ENCODE data around the gene CCDC14. TPM values are rescaled to one million over a fixed set of nuclear protein-coding genes. Genes with fewer than 3 reads are reported as not detected.
A peak's percentile ranks its signal among the peaks of the same experiment; 100 is the strongest.

CCDC14 gene
- total and polyA plus RNA-seq, 2 experiments from 2014 or later, result 12.4 to 47.3 TPM

- H3K4me3 ChIP-seq, result no peak overlapping the region
These were observed 76.0 kb downstream of the CCDC14 start for GRCh38 chr3:123884993-123885392.

GRCh38 chr3:123884203-123884831, 76.7 kb downstream of the CCDC14 start, which contains the start of gene MYLK:
TSS of gene MYLK (minus strand) at chr3:123884332. CDS start at chr3:123793841, 90,491 bp downstream.
- Histone ChIP-seq H3K9me3 (ENCODE audit: low read depth) (no peaks in the 10 kb centered on the region), H3K4me3 (peak within 1 kb of the TSS; percentile 44), H3K79me2 (no peaks in the 10 kb centered on the region), H3K36me3 (replicated peaks; ENCODE audit: insufficient read depth, low read depth) (no peaks in the 10 kb centered on the region), H2AFZ (peak within 1 kb of the TSS; percentile 37), H3K27me3 (peaks cover 30% of the 10 kb centered on the region), H3K4me2 (peak within 1 kb of the TSS; percentile 94), H3K4me1 (ENCODE audit: insufficient read depth) (peaks cover 3% of the 10 kb centered on the region), H3K9me2 (replicated peaks; ENCODE audit: insufficient read depth) (no peaks in the 10 kb centered on the region), H4K20me1 (ENCODE audit: insufficient read depth, poor library complexity, severe bottlenecking) (no peaks in the 10 kb centered on the region), H3K27ac (no peak within 1 kb of the TSS)
- DNase-seq (ENCODE audit: low spot score), result peak; percentile 83
- 3% methylated on average over 35 of the region's 70 CpGs for WGBS (ENCODE audit: low lambda C conversion rate, missing lambda C conversion rate)
- TF ChIP-seq EZH2phosphoT487 (IDR thresholded peaks at IDR 0.05; ENCODE audit: low read depth, severe bottlenecking, unreplicated experiment) (no peak), EZH2 (IDR thresholded peaks at IDR 0.05; ENCODE audit: borderline replicate concordance) (no peak)
- TF ChIP-seq, protein P1, sequence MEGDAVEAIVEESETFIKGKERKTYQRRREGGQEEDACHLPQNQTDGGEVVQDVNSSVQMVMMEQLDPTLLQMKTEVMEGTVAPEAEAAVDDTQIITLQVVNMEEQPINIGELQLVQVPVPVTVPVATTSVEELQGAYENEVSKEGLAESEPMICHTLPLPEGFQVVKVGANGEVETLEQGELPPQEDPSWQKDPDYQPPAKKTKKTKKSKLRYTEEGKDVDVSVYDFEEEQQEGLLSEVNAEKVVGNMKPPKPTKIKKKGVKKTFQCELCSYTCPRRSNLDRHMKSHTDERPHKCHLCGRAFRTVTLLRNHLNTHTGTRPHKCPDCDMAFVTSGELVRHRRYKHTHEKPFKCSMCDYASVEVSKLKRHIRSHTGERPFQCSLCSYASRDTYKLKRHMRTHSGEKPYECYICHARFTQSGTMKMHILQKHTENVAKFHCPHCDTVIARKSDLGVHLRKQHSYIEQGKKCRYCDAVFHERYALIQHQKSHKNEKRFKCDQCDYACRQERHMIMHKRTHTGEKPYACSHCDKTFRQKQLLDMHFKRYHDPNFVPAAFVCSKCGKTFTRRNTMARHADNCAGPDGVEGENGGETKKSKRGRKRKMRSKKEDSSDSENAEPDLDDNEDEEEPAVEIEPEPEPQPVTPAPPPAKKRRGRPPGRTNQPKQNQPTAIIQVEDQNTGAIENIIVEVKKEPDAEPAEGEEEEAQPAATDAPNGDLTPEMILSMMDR (IDR thresholded peaks at IDR 0.05; ENCODE audit: poor library complexity), result no peak

More at GRCh38 chr3:123884993-123885392, 76.0 kb downstream of the CCDC14 start:
- Histone ChIP-seq H3K9me3 (ENCODE audit: low read depth) (no peaks in the 10 kb centered on the region), H3K4me1 (ENCODE audit: insufficient read depth) (peaks cover 3% of the 10 kb centered on the region), H2AFZ (no peak overlapping the region), H3K36me3 (replicated peaks; ENCODE audit: insufficient read depth, low read depth) (no peaks in the 10 kb centered on the region), H3K4me2 (peak overlapping the region; percentile 94), H3K9me2 (replicated peaks; ENCODE audit: insufficient read depth) (no peaks in the 10 kb centered on the region), H3K27ac (no peak overlapping the region), H4K20me1 (ENCODE audit: insufficient read depth, poor library complexity, severe bottlenecking) (no peaks in the 10 kb centered on the region), H3K79me2 (no peaks in the 10 kb centered on the region), H3K27me3 (peaks cover 30% of the 10 kb centered on the region)
- DNase-seq (ENCODE audit: low spot score), result no peak
- TF ChIP-seq EZH2phosphoT487 (IDR thresholded peaks at IDR 0.05; ENCODE audit: low read depth, severe bottlenecking, unreplicated experiment) (no peak), EZH2 (IDR thresholded peaks at IDR 0.05; ENCODE audit: borderline replicate concordance) (no peak)
- TF ChIP-seq, protein P1 (IDR thresholded peaks at IDR 0.05; ENCODE audit: poor library complexity), result no peak

GRCh38 chr3:123883701-123884202, 77.3 kb downstream of the CCDC14 start:
- no peaks in the 10 kb centered on the region for H3K9me3 ChIP-seq (ENCODE audit: low read depth)
- DNase-seq (ENCODE audit: low spot score), result peak; percentile 20
- H3K9me2 ChIP-seq (replicated peaks; ENCODE audit: insufficient read depth), result no peaks in the 10 kb centered on the region
- H2AFZ ChIP-seq, result peak overlapping the region; percentile 37
- peak overlapping the region; percentile 94 for H3K4me2 ChIP-seq
- WGBS (ENCODE audit: low lambda C conversion rate, missing lambda C conversion rate), result 4% methylated on average over 19 of the region's 29 CpGs
- H3K4me3 ChIP-seq, result peak overlapping the region; percentile 44
- TF ChIP-seq, protein P1 (IDR thresholded peaks at IDR 0.05; ENCODE audit: poor library complexity), result no peak
- TF ChIP-seq EZH2phosphoT487 (IDR thresholded peaks at IDR 0.05; ENCODE audit: low read depth, severe bottlenecking, unreplicated experiment) (no peak), EZH2 (IDR thresholded peaks at IDR 0.05; ENCODE audit: borderline replicate concordance) (peak; percentile 49)
- no peak overlapping the region for H3K27ac ChIP-seq
- no peaks in the 10 kb centered on the region for H3K36me3 ChIP-seq (replicated peaks; ENCODE audit: insufficient read depth, low read depth)
- H3K79me2 ChIP-seq, result no peaks in the 10 kb centered on the region
- H4K20me1 ChIP-seq (ENCODE audit: insufficient read depth, poor library complexity, severe bottlenecking), result no peaks in the 10 kb centered on the region
- H3K27me3 ChIP-seq, result peaks cover 30% of the 10 kb centered on the region
- H3K4me1 ChIP-seq (ENCODE audit: insufficient read depth), result peaks cover 3% of the 10 kb centered on the region
